ENCODE data around the gene FBXW5.

FBXW5 gene

GRCh38 chr9:136961279-136962065, 16.9 kb upstream of the FBXW5 start:
- DNase-seq, result no peak

- DNase-seq, result no peak
These were observed 16.4 kb upstream of the FBXW5 start for GRCh38 chr9:136960938-136961275.

- no peak for DNase-seq
These were observed 15.8 kb upstream of the FBXW5 start for GRCh38 chr9:136960212-136960937.

GRCh38 chr9:136958898-136959850, 14.6 kb upstream of the FBXW5 start:
- DNase-seq, result no peak

- DNase-seq, result no peak
These were observed 13.9 kb upstream of the FBXW5 start for GRCh38 chr9:136958473-136958872.

- DNase-seq, result no peak
These were observed 13.4 kb upstream of the FBXW5 start for GRCh38 chr9:136957901-136958300.

- DNase-seq, result no peak
These were observed 12.9 kb upstream of the FBXW5 start for GRCh38 chr9:136957461-136957860.

- no peak for DNase-seq
These were observed 12.1 kb upstream of the FBXW5 start for GRCh38 chr9:136956604-136957003.

GRCh38 chr9:136955943-136956335, 11.4 kb upstream of the FBXW5 start:
- DNase-seq, result no peak

GRCh38 chr9:136955202-136955942, 10.8 kb upstream of the FBXW5 start:
- no peak for DNase-seq

GRCh38 chr9:136954270-136955083, 9.9 kb upstream of the FBXW5 start:
- no peak for DNase-seq

- no peak for DNase-seq
These were observed 9.3 kb upstream of the FBXW5 start for GRCh38 chr9:136953771-136954269.

- no peak for DNase-seq
These were observed 8.6 kb upstream of the FBXW5 start for GRCh38 chr9:136952876-136953770.

- no peak for DNase-seq
These were observed 7.8 kb upstream of the FBXW5 start for GRCh38 chr9:136952321-136952850.

- no peak for DNase-seq
These were observed 7.2 kb upstream of the FBXW5 start, which contains the start of gene LCN12 for GRCh38 chr9:136951541-136952320. TSS of gene LCN12 (plus strand) at chr9:136952273. CDS start at chr9:136952328, 55 bp downstream.

- no peak for DNase-seq
These were observed 6.2 kb upstream of the FBXW5 start for GRCh38 chr9:136950656-136951276.

- DNase-seq, result peak; percentile 94
These were observed 5.5 kb upstream of the FBXW5 start for GRCh38 chr9:136949817-136950655.
